NCI-H187 (cell line): ENCODE results near the gene DDX28.

ENCODE experiments used
- DNase-seq, 2 experiments: peaks; one replicate each; lab custom pipeline; 2025; lab: John Stamatoyannopoulos, UW

Gene DDX28, protein sequence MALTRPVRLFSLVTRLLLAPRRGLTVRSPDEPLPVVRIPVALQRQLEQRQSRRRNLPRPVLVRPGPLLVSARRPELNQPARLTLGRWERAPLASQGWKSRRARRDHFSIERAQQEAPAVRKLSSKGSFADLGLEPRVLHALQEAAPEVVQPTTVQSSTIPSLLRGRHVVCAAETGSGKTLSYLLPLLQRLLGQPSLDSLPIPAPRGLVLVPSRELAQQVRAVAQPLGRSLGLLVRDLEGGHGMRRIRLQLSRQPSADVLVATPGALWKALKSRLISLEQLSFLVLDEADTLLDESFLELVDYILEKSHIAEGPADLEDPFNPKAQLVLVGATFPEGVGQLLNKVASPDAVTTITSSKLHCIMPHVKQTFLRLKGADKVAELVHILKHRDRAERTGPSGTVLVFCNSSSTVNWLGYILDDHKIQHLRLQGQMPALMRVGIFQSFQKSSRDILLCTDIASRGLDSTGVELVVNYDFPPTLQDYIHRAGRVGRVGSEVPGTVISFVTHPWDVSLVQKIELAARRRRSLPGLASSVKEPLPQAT

DNA sequence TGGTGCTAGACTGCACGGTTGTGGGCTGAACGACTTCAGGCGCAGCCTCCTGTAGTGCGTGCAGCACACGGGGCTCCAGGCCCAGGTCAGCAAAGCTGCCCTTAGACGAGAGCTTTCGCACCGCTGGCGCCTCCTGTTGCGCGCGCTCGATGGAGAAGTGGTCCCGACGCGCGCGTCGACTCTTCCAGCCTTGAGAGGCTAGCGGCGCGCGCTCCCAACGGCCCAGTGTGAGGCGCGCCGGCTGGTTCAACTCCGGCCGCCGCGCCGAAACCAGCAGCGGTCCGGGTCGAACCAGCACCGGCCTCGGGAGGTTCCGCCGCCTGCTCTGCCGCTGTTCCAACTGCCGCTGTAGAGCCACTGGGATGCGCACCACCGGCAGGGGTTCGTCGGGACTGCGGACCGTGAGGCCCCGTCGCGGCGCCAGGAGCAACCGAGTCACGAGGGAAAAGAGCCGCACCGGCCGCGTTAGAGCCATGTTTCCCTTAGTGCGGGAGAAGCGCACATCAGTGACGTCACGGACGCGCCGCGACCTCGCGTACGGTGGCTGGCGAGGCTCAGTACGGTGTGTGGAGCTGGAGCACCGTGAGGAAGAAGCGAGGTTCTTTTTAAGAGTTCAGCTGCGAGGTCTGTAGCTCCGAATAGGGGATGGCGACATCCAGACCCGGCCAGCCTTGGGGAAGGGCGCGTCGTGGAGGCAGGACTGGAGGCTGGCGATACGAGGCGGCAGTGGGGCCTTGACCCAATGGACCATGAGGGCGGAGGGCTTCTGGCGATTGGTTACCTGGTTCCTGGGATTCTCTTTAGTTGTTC lies at the start of gene DDX28, which contains the start of gene DUS2:
Gene DDX28 (minus strand): TSS at position 505 of the 810 bp plus-strand sequence. CDS start 30 bp downstream, at position 475.
Gene DUS2 (plus strand): TSS at position 557 of the 810 bp plus-strand sequence. CDS start 14,740 bp downstream, outside the sequence.
- DNase-seq: peak; percentile 50 to 53

DNA sequence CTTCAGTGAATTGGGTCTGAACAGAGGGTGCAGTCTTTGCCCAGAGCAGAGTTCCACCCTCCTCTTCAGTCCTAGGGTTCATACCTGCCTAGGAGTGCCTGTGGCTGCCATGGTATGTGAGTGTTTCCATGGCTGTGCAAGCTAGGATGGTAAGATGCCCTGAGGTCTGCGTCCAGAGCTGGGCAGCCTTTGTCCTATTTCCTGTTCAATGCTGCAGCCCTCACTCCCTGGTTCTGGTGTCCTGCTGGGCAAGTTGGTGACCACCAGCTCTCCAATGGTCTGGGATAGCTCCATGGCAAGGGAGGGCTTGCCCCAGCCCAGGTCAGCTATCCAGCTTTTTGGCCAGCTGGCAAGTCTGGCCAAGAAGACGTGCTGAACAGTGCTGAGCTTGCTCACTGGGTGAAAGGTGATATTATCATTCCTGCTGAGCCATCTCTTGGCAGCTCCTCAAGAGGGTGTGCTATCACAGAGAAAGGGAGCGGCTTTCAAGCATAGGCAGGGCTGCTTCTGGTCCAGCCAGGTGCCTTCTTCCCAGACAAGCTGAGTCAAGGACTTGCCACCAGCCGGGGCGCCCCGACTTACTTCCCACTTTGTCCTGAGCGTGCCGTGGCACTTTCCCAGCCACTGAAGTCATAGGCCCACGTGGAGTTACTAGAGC lies 49.1 kb upstream of the DDX28 start:
- peak in 1 of 2 experiments; percentile 24 for DNase-seq

DNA sequence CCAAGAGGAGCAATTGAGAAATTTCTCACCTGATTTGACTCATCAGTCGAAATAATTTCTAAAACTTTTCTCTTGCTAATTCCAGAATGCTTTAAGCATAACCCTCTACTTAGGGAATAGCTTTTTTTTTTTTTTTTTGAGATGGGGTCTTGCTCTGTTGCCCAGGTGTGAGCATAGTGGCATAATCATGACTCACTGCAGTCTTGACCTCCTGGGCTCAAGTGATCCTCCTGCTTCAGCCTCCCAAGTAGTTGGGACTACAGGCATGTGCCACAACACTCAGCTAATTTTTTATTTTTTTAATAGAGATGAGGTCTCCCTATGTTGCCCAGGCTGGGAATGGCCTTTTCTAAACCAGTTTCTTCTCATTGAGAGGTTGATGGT lies 48.5 kb upstream of the DDX28 start:
- no peak for DNase-seq

DNA sequence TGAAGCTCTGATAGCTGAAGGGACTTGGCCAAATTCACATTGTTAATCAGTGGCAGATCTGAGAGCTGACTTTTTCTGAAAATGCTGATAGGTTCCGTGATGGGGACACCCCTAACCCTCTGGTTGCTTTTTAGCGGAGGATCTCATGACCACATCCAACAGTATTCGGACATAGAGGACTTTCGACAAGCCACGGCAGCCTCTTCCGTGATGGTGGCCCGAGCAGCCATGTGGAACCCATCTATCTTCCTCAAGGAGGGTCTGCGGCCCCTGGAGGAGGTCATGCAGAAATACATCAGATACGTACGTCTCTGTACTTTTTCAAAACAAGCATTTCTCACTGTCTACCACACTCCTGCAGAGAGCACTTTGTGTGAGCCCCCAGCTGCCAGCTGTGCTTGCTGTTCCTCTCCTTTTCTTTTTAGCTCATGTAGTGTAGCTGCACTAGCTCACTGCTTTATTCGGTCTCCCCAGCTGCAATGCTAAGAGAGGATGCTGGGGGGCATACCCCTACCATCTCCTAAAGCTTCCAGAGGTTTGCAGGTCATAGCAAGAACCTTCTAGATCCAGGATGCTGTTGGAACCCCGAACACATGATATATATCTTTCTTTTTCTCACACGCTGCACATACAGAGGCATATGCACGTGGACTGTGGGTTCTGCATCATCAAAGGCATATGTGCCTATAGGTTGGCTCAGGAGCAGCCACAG lies 47.9 kb upstream of the DDX28 start:
- DNase-seq: no peak

DNA sequence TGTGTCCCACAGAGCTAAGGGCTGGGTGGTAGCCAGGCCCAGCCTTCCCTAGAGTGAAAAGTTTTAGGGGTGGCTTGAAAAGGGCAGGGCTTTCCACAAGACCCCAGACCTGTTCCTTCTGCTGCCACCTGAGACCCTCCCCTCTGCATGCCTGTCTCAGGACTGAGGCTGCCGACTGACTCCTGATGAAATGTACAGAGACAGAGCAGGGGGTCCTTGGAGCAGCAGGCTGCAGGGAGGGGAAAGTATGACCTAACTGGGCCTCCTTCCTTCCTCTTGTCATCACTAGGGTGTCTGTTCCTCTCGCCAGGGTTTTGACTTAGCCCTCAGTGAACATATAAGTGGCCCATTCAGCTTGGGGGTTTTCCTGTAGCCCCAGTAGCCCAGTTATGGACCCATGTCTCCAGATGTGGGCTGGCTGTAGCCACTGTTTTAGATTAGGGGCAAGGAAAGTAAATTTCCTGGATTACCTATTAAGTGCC lies 47.3 kb upstream of the DDX28 start:
- no peak for DNase-seq

DNA sequence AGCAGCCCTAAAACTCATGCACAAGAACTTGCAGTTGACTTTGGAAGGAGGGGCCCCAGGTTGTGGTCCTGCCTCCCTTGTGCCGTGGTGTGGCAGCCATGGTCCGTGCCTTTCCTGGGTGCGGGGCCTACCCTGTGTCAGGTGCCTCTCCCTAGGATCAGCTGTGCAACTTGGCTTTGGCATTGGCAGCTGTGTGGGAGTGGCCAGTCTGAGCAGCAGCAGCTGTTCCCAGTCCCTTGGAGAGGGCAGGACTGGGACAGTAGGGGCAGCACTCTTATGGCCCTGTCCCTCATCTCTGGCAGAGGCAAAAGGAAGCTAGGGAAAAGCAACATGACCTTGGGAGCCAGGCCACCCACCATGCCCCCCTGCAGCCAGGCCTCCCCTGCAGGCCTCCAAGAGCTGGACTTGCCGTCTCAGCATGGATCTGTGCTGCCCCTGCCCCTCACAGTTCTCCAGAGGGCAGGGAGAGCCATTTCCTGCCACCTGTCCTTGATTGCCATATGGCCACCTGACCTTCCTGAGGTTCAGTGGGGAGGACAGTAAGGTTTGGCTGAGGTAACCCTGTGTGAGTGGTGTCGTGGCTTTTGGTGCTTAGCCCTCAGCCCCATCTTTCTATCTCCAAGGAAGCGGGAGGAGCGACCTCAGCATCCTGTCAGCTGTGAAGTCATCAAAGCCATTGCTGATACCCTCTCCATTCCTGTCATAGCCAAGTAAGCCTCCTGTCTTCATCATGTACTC lies 46.6 kb upstream of the DDX28 start:
- DNase-seq: no peak

DNA sequence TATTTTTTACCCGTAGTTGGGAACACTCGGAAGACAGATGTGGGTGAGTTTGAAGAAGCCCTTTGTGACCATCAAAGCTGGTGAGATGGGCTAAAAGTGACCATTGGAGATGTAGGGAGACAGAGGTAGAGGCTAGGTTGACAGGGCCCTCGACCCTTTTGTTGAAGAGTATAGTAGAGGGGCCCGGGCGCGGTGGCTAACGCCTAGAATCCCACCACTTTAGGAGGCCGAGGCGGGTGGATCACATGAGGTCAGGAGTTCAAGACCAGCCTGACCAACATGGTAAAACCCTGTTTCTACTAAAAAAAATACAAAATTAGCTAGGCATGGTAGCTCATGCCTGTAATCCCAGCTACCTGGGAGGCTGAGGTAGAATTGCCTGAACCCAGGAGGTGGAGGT lies 45.9 kb upstream of the DDX28 start:
- DNase-seq: no peak

DNA sequence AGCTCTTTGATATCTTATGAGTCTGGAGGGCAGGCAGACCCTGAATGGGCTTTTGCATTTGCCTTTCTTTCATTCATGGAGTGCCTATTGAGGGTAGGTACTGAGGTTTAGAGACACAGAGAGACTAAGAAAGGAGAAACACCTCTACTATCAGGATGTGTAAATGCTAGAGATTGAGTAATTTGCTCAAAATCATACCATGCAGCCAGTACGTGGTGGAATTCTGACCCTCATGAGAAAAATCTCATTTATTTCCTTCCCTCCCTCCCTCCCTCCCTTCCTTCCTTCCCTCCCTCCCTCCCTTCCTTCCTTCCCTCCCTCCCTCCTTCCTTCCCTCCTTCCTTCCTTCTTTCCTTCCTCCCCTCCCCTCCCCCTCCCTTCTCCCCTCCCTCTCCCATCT lies 43.7 kb upstream of the DDX28 start:
- DNase-seq: no peak

DNA sequence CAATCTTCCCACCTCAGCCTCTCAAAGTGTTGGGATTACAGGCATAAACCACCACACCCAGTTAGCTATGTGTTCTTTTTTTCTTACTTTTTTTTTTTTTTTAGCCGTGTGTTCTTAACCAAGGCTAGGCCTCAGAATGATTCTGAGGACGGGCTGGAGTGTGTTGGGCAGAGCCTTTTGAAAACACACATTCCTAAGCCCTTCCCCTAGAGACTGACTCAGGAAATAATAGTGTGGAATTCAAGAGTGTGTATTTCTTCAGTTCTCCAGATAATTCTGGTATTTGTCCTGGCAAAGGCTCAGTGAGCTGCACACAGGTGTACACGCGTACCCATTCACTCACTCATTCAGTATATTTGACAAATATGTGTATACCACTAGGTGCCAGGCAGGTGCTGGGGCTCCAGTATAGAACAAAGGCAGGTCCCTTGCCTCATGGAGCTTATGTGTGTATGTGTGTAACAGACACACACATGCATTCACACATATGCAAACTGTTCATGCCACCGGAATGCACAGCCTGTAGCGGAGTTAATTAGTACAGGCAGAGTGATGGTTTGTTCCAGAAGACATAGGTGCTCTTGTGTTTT lies 42.8 kb upstream of the DDX28 start:
- DNase-seq: no peak

DNA sequence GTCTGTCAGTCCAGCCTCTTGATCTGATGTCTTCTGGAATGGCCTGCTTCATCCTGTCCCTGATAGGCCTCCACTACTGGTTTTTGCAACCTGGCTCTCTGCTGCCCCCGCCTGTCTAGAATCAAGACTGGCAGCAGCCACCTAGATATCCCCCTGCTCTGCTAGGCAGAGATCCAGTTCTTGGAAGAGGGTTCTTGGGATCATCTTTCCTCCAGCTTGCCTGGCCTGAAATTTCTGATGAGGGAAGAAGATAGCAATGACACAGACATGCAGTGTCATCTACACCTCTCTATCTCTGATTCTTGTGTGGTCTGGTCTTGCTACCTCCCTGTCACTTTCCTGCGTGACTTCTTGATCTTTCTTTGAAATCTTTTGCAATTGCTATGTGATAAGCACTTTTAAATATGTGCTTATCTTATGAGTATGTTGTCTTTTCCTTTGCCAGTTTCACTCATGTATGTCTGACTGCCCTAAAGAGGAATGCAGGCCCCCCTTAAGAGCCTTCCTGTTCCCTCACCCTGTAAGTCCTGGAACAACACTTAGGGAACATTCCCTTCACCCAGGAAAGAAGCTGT lies 41.8 kb upstream of the DDX28 start:
- peak in 1 of 2 experiments; percentile 5 for DNase-seq

DNA sequence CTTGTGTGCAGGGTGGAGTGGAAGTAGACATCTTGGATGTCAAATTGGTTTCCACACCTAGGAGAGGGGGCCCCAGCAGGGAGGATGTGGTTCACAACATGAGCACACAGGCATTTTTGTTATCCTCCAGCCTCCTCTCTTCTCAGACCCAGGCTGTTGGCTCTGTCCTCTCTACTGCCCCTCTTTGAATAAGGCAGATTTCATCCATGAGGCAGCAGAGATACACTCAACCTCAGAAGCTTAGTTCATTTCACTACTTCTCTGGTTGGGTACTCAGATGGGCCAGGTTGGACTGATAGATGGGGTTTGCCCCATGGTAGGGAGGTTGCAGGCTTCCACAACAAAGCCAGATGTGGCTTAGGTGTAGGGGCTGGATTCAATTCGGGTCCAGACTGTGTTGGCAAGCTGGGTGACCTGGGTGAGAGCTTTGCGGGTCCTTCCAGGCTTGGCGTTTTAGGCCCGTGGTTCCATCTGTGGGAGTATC lies 39.9 kb upstream of the DDX28 start:
- DNase-seq: no peak

DNA sequence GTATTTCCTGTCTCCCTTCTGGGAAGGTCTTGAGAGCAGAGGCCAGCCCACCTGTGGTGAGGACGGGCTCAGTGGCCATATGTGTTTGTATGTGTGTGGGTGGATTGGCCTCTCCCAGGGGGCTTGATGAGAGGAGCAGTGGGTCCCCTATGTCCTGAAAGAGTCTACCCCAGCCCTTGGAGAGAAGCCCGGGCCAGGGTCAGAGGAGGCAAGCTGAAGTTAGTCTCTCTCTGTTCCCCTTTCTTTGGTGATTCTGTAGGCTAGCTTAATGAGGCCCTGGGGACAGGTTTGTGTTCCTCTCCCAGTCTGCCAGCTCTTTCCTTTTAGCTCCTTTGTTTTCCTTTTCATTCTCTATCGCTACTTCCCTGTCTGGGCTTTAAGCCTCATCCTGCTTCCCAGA lies 38.4 kb upstream of the DDX28 start:
- no peak for DNase-seq

DNA sequence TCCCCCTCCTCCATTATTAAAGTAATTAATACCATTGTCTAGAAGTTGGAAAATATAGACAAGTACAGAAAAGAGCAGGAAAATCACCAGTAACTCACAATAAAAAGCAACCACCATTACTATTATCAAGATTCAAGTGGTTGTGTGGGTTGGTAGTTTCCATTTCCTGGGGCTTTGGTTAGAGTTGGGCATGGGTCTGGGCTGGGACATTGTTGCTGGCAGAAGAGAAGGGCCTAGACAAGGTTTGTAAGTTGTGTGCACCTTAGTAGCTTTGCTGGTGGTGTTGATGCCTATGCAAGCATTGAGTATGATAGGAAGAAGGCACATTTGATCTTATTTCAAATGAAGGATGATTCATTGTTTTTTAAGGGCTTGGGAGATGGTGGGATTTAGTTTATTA lies 36.8 kb upstream of the DDX28 start:
- DNase-seq: no peak

DNA sequence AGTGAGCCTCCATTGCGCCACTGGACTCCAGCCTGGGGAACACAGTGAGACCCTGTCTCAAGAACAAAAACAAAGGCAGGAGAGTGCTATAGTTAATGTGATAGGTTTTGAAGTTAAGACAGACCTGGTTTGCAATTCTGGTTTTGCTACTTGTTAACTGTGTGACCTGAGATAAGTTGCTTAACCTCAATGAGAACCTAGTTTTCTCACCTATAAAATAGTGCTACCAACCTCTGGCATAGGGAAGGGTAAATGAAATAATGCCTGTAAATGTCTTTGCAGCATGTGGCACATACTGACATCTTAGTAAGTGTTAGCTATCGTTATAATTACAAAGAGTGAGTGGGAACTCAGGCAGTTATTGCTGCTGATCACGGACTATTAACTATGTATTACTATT lies 32.4 kb upstream of the DDX28 start:
- DNase-seq: no peak

DNA sequence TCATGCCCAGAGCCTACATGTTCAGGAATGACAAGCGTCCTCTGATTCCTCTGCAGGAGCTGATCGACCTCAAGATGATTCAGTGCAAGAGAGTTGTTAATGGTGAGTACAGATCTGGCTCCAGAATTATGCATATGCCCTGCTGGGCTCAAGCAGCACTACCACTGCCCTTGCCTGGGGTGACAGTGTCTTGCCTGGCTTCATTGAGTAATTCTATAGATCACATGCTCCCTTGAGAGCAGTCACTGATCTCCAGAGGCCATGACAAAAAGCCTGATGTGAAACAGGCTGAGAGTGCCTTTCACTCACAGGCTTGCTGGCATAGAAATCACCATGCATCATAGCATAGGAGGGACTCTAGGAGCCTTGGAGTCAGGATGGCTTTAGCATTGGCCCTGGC lies 26.4 kb upstream of the DDX28 start:
- DNase-seq: no peak

DNA sequence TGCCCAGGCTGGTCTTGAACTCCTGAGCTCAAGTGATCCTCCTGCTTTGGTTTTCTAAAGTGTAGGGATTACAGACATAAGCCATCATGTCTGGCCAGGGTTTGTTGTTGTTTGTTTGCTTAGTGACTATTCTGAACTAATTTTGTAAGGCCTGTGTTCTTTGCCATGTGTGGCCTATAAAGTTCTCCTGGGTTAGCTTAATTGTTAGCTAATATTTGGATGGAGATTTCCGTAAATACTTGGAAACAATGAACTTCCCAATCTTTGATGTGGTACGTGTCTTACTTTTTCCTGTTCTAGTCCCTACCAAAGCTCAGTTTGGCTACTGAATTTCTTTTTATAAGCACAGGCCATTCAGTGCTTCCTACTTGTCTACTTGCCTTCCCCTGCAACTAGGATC lies 25.0 kb upstream of the DDX28 start:
- DNase-seq: no peak

DNA sequence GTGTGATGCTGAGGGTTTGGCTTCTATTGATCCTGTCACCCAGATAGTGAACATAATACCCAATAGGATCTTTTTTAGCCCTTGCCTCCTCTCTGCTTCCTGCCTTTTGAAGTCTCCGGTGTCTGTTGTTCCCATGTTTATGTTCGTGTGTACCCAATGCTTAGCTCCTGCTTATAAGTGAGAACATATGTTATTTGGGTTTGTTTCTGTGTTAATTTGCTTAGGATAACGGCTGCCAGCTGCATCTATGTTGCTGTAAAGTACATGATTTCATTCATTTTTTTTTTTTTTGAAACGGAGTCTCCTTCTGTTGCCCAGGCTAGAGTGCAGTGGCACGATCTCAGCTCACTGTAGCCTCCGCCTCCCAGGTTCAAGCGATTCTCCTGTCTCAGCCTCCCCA lies 23.1 kb upstream of the DDX28 start:
- DNase-seq: no peak

DNA sequence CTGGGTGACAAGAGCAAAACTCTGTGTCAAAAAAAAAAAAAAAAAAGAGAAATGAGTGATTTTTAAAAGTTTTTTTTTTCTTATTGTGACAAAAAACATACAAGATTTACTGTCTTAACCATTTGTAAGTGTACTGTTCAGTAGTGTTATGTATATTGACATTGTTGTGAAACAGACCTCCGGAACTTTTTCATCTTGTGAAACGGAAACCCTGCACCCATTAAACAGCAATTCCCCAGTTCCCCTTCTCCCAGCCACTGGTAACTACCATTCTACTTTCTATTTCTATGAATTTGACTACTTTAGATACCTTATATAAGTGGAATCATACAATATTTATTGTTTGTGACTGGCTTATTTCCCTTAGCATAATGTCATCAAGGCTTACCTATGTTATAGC lies 18.8 kb upstream of the DDX28 start:
- no peak for DNase-seq

DNA sequence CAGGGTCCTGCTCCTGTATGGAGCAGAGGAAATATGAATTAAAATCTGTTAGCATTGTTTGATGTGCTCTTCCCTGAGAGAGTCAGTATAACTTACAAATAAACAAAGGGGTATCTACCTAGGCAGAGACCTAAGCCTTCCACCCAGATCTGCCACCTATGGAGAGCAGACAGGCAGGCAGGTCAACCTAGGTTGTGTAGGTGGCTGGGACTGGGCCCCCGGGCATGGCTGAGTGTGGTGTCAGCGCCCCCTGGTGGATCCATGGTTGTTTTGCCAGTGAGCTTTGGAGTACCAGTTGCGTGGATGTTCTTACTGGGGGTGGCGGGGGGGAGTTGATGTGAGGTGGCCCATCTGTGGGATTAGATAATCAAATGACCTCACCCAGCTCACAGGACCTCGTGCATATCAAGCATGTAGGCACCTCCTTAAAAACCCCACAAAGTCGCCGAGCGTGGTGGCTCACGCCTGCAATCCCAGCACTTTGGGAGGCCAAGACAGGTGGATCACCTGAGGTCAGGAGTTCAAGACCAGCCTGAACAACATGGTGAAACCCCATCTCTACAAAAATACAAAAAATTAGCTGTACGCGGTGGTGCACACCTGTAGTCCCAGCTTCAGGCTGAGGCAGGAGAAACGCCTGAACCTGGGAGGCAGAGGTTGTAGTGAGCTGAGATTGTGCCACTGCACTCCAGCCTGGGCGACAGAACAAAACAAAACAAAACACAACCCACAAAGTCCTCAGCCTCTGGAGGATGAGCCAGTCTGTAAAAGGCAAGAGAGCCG lies 17.7 kb upstream of the DDX28 start:
- DNase-seq: peak; percentile 6 to 32
